Upper lobe of left lung (tissue), 6 donors: ENCODE results near the gene PHF2. TPM values are rescaled to one million over a fixed set of nuclear protein-coding genes. Genes with fewer than 3 reads are reported as not detected.

Experiments used
- ATAC-seq, 2 donors: fragments of 200-7000 bp; cut with Tn5 transposase; one replicate each; pipeline ENCODE4 v1.9.1; 2022; ENCODE audit warnings: mild to moderate bottlenecking in 2 of 2, moderate library complexity in 2 of 2; ENCODE audit not compliant: low FRiP score in 2 of 2
- DNase-seq, 2 donors: peaks; one replicate each; pipeline ENCODE4 v3.0.0-alpha.2; 2019 to 2020
- H3K27ac ChIP-seq, 4 donors: fragments of 200-600 bp; sonication (generic); one replicate each; pipeline ENCODE4 v1.5.1; 2016 to 2019
- H3K27me3 ChIP-seq, 4 donors: fragments of 200-600 bp; sonication (generic); one replicate each; pipeline ENCODE4 v1.5.1; 2017 to 2019
- H3K36me3 ChIP-seq, 4 donors: fragments of 200-600 bp; sonication (generic); one replicate each; pipeline ENCODE4 v1.5.1; 2016 to 2019
- H3K4me1 ChIP-seq, 4 donors: fragments of 200-600 bp; sonication (generic); one replicate each; pipeline ENCODE4 v1.5.1; 2018 to 2019
- H3K4me3 ChIP-seq, 4 donors: fragments of 200-600 bp; sonication (generic); one replicate each; pipeline ENCODE4 v1.5.1; 2017 to 2019; ENCODE audit warnings: mild to moderate bottlenecking in 2 of 4, moderate library complexity in 1 of 4
- H3K9me3 ChIP-seq, 4 donors: fragments of 200-600 bp; sonication (generic); one replicate each; pipeline ENCODE4 v1.5.1; 2018 to 2019
- CTCF ChIP-seq, 6 experiments: fragments of 450-650 bp in 4 of 6; fragments of 200-600 bp in 2 of 6; sonication (generic) in 2 of 6; IDR thresholded peaks; one replicate each; pipeline ENCODE4 v1.5.1; 2016 to 2019; ENCODE audit warnings: antibody characterized with exemption in 6 of 6
- EP300 ChIP-seq, 4 donors: sonication (generic); formaldehyde crosslinking; IDR thresholded peaks; one replicate each; pipeline ENCODE4 v1.5.1; 2017; ENCODE audit warnings: antibody characterized with exemption in 4 of 4, control low read depth in 2 of 4
- POLR2A ChIP-seq, 4 donors: fragments of 450-650 bp; IDR thresholded peaks; one replicate each; pipeline ENCODE4 v1.5.1; 2016 to 2017; ENCODE audit warnings: antibody characterized with exemption in 4 of 4, mild to moderate bottlenecking in 2 of 4
- POLR2AphosphoS5 ChIP-seq, 2 donors: sonication (generic); formaldehyde crosslinking; IDR thresholded peaks; one replicate each; pipeline ENCODE4 v1.5.1; 2017; ENCODE audit warnings: antibody characterized with exemption in 2 of 2
- WGBS, 2 donors: methylation state at CpG; one replicate each; pipeline ENCODE4 v1.1.5; 2017 to 2018; 5-methylcytosine and 5-hydroxymethylcytosine counted together
- total RNA-seq, 6 donors: library from RNA; depleted of rRNA in 4 of 6; stranded (reverse); fragments of >200 nt in 4 of 6; gene quantifications; one replicate each; pipeline versions ENCODE4 v1.1.0 to v1.2.1, GENCODE V29; 2016 to 2021
- donor health status: DM: no; HTN: no; CAD: no; lungs with moderate emphysema.
- donor health status: DM: no; HTN: yes; CAD: no; lungs with severe emphysema.

PHF2 gene
- total RNA-seq, 6 donors from 2014 or later: 33.6 to 41.7 (median 37.9) TPM

DNA sequence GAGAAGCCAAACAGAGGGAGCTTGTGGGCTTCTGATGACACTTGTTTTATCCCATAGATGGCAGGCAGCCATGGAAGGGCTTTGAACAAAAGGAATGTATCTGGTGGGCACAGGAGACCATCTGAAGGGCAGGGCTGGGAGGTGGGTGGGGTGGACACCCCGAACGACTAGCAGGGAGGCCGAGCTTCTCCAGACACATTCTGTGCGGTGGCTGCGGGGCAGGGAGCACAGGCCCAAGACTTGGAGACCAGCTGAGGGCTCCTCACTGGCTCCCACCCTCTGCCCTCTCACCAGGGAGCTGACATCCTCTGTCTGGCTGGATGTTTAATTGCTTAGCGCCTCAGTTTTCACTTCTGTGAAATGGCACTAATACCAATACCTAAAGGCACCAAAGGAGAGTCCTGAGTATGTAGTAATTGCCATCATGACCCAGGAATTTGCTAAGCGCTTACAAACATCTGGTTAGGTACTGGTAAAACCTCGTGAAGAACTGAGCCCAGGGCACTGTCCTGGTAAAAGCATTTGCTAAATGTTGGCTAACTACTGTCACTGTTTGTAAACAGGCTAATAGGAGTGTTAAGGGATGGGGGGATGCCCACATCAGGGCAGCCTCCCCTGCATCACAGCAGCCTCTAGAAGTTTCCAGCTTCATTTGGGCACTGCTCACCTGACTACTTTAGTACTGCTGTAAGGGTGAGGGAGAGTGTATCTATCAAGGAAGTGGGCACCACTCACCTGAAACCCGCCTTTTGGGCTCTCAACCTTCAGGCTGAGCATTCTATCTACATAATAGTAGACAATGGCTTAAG lies 2.1 kb upstream of the PHF2 start:
- no peak for ATAC-seq
- Histone ChIP-seq H3K4me1 (peaks cover 19 to 35% (median 26%) of the 10 kb centered on the region in 4 donors), H3K27ac (peak overlapping the region in 1 of 4 donors; percentile 97), H3K4me3 (no peak overlapping the region), H3K9me3 (no peaks in the 10 kb centered on the region), H3K27me3 (no peaks in the 10 kb centered on the region), H3K36me3 (no peaks in the 10 kb centered on the region)
- 88 to 90% methylated on average over 9 of the region's 9 CpGs for WGBS, 2 donors
- TF ChIP-seq POLR2AphosphoS5 (IDR thresholded peaks at IDR 0.05) (no peak), EP300 (IDR thresholded peaks at IDR 0.05) (no peak), POLR2A (IDR thresholded peaks at IDR 0.05) (no peak), CTCF (IDR thresholded peaks at IDR 0.05) (no peak)
- no peak for DNase-seq

- Histone ChIP-seq H3K27ac (peak overlapping the region; percentile 94 to 98 (median 96)), H3K4me3 (peak overlapping the region; percentile 31 to 97 (median 79)), H3K27me3 (no peaks in the 10 kb centered on the region), H3K9me3 (no peaks in the 10 kb centered on the region), H3K36me3 (no peaks in the 10 kb centered on the region), H3K4me1 (peaks cover 28 to 42% (median 31%) of the 10 kb centered on the region in 4 donors)
- DNase-seq (peak in 1 of 2 donors; percentile 43), ATAC-seq (peak; percentile 2 to 27)
- TF ChIP-seq POLR2A (IDR thresholded peaks at IDR 0.05): no peak
- no peak for TF ChIP-seq CTCF (IDR thresholded peaks at IDR 0.05)
- no peak for TF ChIP-seq EP300 (IDR thresholded peaks at IDR 0.05)
- no peak for TF ChIP-seq POLR2AphosphoS5 (IDR thresholded peaks at IDR 0.05)
- WGBS, 2 donors: 34 to 38% methylated on average over 24 to 30 of the region's 30 CpGs
Measured at GRCh38 chr9:93574900-93575795, 1.2 kb upstream of the PHF2 start.

DNA sequence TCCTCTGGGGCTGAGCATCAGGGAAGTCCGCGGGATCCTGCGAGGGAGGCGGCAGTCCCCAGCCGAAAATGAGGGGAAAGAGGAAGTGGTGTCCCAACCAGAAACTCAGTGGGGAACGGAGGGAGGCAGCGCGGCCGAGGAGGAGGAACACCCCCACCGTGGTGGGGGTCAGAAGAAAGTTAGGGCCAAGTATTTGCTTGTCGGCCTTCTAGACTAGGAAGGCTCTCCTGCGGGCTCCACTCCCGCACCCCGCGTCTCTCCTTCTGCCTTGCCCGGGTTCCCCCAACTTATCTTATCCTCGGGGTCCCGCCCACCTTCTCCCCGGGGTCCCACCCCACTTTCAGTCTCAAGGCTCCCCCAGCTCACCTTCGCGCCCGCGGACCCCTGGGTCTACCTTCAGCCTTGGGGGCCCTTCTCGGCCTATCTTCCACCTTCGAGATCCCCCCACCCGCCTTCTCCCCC lies 557 bp upstream of the PHF2 start:
- 0% methylated on average over 25 to 26 of the region's 26 CpGs for WGBS, 2 donors
- Histone ChIP-seq H3K9me3 (no peaks in the 10 kb centered on the region), H3K4me1 (peaks cover 33 to 49% (median 36%) of the 10 kb centered on the region in 4 donors), H3K27ac (peak overlapping the region; percentile 94 to 98 (median 96)), H3K36me3 (no peaks in the 10 kb centered on the region), H3K4me3 (peak overlapping the region; percentile 31 to 97 (median 79)), H3K27me3 (no peaks in the 10 kb centered on the region)
- DNase-seq: peak; percentile 64 to 86
- ATAC-seq: peak in 1 of 2 donors; percentile 69
- peak in 2 of 4 donors; percentile 25 to 64 for TF ChIP-seq POLR2A (IDR thresholded peaks at IDR 0.05)
- TF ChIP-seq CTCF (IDR thresholded peaks at IDR 0.05): no peak
- no peak for TF ChIP-seq EP300 (IDR thresholded peaks at IDR 0.05)
- peak; percentile 47 to 50 for TF ChIP-seq POLR2AphosphoS5 (IDR thresholded peaks at IDR 0.05)

GRCh38 chr9:93577078-93577974 lies 942 bp downstream of the PHF2 start:
- no peak for TF ChIP-seq EP300 (IDR thresholded peaks at IDR 0.05)
- TF ChIP-seq POLR2A (IDR thresholded peaks at IDR 0.05): no peak
- TF ChIP-seq POLR2AphosphoS5 (IDR thresholded peaks at IDR 0.05): no peak
- no peak for TF ChIP-seq CTCF (IDR thresholded peaks at IDR 0.05)
- Histone ChIP-seq H3K27ac (peak overlapping the region; percentile 84 to 96 (median 90)), H3K36me3 (no peaks in the 10 kb centered on the region), H3K9me3 (no peaks in the 10 kb centered on the region), H3K27me3 (no peaks in the 10 kb centered on the region), H3K4me1 (peaks cover 48 to 64% (median 51%) of the 10 kb centered on the region in 4 donors), H3K4me3 (peak overlapping the region; percentile 63 to 97 (median 79))
- DNase-seq (peak; percentile 46 to 91), ATAC-seq (peak in 1 of 2 donors; percentile 13)
- 3 to 4% methylated on average over 18 to 19 of the region's 74 CpGs for WGBS, 2 donors
